Fibroblast of lung (primary cell): Measurements from ENCODE around the gene DNAH17. TPM values are rescaled to one million over a fixed set of nuclear protein-coding genes. Genes with fewer than 3 reads are reported as not detected.

Experiments used
- DNase-seq, 2 donors: peaks; one replicate each; pipeline versions ENCODE4 v3.0.0 to v3.0.0-alpha.2; 2010; ENCODE audit warnings: low read depth in 2 of 2
- H2AFZ ChIP-seq: 2 replicates; pipeline ENCODE4 v1.5.1; 2012; ENCODE audit warnings: low read length, control low read depth, inconsistent platforms
- H3K27ac ChIP-seq: 2 replicates; pipeline ENCODE4 v1.5.1; 2011; ENCODE audit warnings: low read length, control low read depth; ENCODE audit not compliant: insufficient read depth
- H3K27me3 ChIP-seq: 2 replicates; pipeline ENCODE4 v1.5.1; 2011; ENCODE audit warnings: mild to moderate bottlenecking, low read length; ENCODE audit not compliant: control insufficient read depth, insufficient read depth
- H3K36me3 ChIP-seq: 2 replicates; pipeline ENCODE4 v1.5.1; 2011; ENCODE audit warnings: low read length; ENCODE audit not compliant: control insufficient read depth, insufficient read depth
- H3K4me1 ChIP-seq: 2 replicates; pipeline ENCODE4 v1.5.1; 2011; ENCODE audit warnings: low read length; ENCODE audit not compliant: control insufficient read depth, insufficient read depth; ENCODE audit errors: extremely low read depth
- H3K4me2 ChIP-seq: 2 replicates; pipeline ENCODE4 v1.5.1; 2011; ENCODE audit warnings: low read length, control low read depth; ENCODE audit not compliant: insufficient read depth; ENCODE audit errors: extremely low read depth
- H3K4me3 ChIP-seq, 4 experiments: fragments of 200-600 bp in 1 of 4; sonication (generic) in 1 of 4; replicated peaks in 1 of 4; 2 replicates each; pipeline ENCODE4 v1.5.1; 2011 to 2016; ENCODE audit warnings: low read length in 4 of 4, low read depth in 3 of 4, mild to moderate bottlenecking in 3 of 4, control low read depth in 2 of 4, inconsistent platforms in 1 of 4, mixed read lengths in 1 of 4; ENCODE audit not compliant: insufficient read depth in 1 of 4; ENCODE audit errors: control extremely low read depth in 1 of 4
- H3K79me2 ChIP-seq: 2 replicates; pipeline ENCODE4 v1.5.1; 2012; ENCODE audit warnings: mild to moderate bottlenecking, low read length, inconsistent platforms; ENCODE audit not compliant: control insufficient read depth, insufficient read depth
- H3K9ac ChIP-seq: 2 replicates; pipeline ENCODE4 v1.5.1; 2011; ENCODE audit warnings: mild to moderate bottlenecking, low read length, control low read depth; ENCODE audit not compliant: insufficient read depth
- H3K9me3 ChIP-seq: 2 replicates; pipeline ENCODE4 v1.5.1; 2012; ENCODE audit warnings: low read depth, low read length; ENCODE audit not compliant: control insufficient read depth, insufficient read depth
- H4K20me1 ChIP-seq: 2 replicates; pipeline ENCODE4 v1.5.1; 2011; ENCODE audit warnings: low read length; ENCODE audit not compliant: control insufficient read depth, insufficient read depth; ENCODE audit errors: extremely low read depth
- CTCF ChIP-seq, 2 donors: IDR thresholded peaks in 1 of 2; conservative IDR thresholded peaks in 1 of 2; 1 replicate in 1 of 2; 2 replicates in 1 of 2; pipeline ENCODE4 v1.5.1; 2011 to 2012; ENCODE audit warnings: low read length in 2 of 2, control low read depth in 1 of 2, inconsistent platforms in 1 of 2, low read depth in 1 of 2, mild to moderate bottlenecking in 1 of 2
- EZH2 ChIP-seq: IDR thresholded peaks from 2 replicates; pipeline ENCODE4 v1.5.1; 2012; ENCODE audit warnings: low read length, control low read depth, mild to moderate bottlenecking; ENCODE audit errors: missing control alignments
- polyA plus RNA-seq, 2 donors: library from polyadenylated mRNA; depleted of rRNA in 1 of 2; stranded (reverse) in 1 of 2; unstranded in 1 of 2; fragments of >200 nt; gene quantifications; 2 replicates each; pipeline ENCODE4 v1.2.1, GENCODE V29; 2011 to 2012; ENCODE audit warnings: missing spikeins in 1 of 2
- total RNA-seq: library from RNA; depleted of rRNA; stranded (reverse); fragments of >200 nt; gene quantifications from 2 replicates; pipeline ENCODE4 v1.2.1, GENCODE V29; 2014

The DNAH17 gene
- total and polyA plus RNA-seq, 2 donors (not counting 1 experiment from before 2014, with no cell fraction given) = not detected

DNA sequence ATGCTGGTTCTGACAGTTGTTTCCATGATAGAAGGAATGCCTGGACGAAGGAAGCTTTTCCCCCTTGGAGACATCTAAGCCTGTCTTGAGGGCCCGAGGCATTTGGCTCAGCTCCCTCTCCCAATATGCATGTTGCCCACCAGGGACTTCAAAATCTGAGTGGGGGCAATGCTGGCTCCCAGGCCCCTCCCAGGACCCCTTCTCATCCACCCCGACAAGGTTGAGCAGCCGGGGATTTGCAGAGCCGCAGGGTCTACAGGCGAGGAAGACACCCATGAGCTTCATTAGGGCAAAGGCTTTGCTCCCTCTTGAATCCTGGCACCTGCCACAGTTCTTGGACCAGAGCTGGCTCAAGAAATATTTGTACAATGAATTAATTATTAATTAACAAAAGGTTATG, 25.1 kb upstream of the DNAH17 start:
- H3K9ac ChIP-seq = no peak overlapping the region
- peaks cover 3% of the 10 kb centered on the region for H3K4me1 ChIP-seq
- H2AFZ ChIP-seq = no peak overlapping the region
- DNase-seq = no peak
- TF ChIP-seq CTCF (conservative IDR thresholded peaks at IDR 0.05 in 1 of 2, IDR thresholded peaks at IDR 0.05 in 1 of 2; ENCODE audit: low read depth in 1 of 2, low read length in 2 of 2) = no peak
- TF ChIP-seq EZH2 = no peak
- H3K79me2 ChIP-seq = no peaks in the 10 kb centered on the region
- H4K20me1 ChIP-seq = no peaks in the 10 kb centered on the region
- no peak overlapping the region for H3K4me3 ChIP-seq
- no peaks in the 10 kb centered on the region for H3K36me3 ChIP-seq
- H3K27ac ChIP-seq = no peak overlapping the region
- H3K27me3 ChIP-seq = peaks cover 2% of the 10 kb centered on the region
- H3K9me3 ChIP-seq = no peaks in the 10 kb centered on the region
- H3K4me2 ChIP-seq = no peak overlapping the region

DNA sequence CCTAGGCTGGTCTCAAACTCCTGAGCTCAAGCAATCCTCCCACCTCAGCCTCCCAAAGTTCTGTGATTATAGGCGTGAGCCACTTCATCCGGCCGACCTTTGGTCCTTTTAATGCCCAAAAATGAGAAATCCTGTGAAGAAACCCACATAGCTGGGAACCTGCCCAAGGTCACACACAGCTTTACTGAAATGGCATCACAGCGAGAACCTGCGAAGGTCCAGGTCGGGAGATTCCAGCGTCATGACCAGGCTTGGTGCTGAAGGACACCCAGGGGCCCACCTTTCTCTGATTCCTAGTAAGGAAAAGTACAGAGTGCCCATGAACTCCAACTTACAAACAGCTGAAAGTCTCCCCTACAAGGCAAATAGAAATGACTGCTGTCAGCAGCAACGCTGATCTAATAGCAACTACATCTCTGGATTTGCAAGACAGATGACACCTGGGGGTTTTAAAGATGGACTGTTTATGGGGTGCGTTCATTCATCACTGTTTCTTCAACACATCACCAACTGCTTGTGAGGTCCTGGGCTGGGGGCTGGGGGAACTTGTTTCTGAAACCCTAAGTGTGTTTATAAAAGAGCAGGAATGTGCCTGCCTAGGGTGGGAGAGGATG, 24.5 kb upstream of the DNAH17 start:
- H3K9me3 ChIP-seq = no peaks in the 10 kb centered on the region
- no peaks in the 10 kb centered on the region for H4K20me1 ChIP-seq
- H3K4me3 ChIP-seq = no peak overlapping the region
- peaks cover 3% of the 10 kb centered on the region for H3K4me1 ChIP-seq
- no peak for DNase-seq
- no peaks in the 10 kb centered on the region for H3K79me2 ChIP-seq
- no peak overlapping the region for H3K27ac ChIP-seq
- TF ChIP-seq EZH2 = no peak
- no peak for TF ChIP-seq CTCF (conservative IDR thresholded peaks at IDR 0.05 in 1 of 2, IDR thresholded peaks at IDR 0.05 in 1 of 2; ENCODE audit: low read depth in 1 of 2, low read length in 2 of 2)
- H2AFZ ChIP-seq = no peak overlapping the region
- H3K4me2 ChIP-seq = no peak overlapping the region
- H3K27me3 ChIP-seq = peaks cover 2% of the 10 kb centered on the region
- H3K9ac ChIP-seq = no peak overlapping the region
- no peaks in the 10 kb centered on the region for H3K36me3 ChIP-seq

DNA sequence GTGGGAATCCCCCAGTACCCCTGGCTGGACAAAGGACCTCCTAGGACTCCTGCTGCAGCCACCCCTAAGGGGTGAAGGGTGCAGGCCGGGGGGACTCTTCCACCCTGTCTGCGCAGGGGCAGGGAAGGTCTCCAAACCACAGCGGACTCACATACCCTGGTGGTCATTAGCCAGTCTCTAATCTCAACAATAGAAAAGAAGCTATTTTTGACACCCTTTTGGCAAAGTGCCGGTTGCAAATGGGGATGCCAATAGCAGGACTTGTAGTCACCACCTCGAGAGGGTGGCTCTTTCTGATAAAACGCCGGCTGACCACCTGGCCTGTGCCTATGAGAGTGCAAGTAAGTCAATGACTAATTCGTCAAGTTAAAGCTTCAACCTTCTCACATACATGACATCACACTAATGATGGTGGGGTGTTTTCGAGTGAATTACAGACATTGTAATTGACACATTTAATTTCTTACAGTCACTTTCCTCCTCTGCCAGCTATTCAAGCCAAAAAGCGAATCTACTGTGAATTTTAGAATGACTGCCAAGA, 23.1 kb upstream of the DNAH17 start:
- Histone ChIP-seq H3K9me3 (no peaks in the 10 kb centered on the region), H3K4me2 (no peak overlapping the region), H3K27me3 (peaks cover 2% of the 10 kb centered on the region), H2AFZ (no peak overlapping the region), H3K79me2 (no peaks in the 10 kb centered on the region), H4K20me1 (no peaks in the 10 kb centered on the region), H3K9ac (no peak overlapping the region), H3K36me3 (no peaks in the 10 kb centered on the region), H3K4me1 (peaks cover 3% of the 10 kb centered on the region), H3K4me3 (no peak overlapping the region), H3K27ac (no peak overlapping the region)
- DNase-seq = peak; percentile 6 to 95
- TF ChIP-seq CTCF (conservative IDR thresholded peaks at IDR 0.05 in 1 of 2, IDR thresholded peaks at IDR 0.05 in 1 of 2; ENCODE audit: low read depth in 1 of 2, low read length in 2 of 2) (no peak), EZH2 (no peak)
